OCI-LY1 (cell line): ENCODE results near the gene BPIFB4.

Source experiments
- CTCF ChIP-seq: fragments of 200-600 bp; sonication (generic), shearing (Covaris generic); IDR thresholded peaks from 2 replicates; pipeline ENCODE4 v1.5.1; 2017; ENCODE audit warnings: mild to moderate bottlenecking, antibody characterized with exemption, low read length, moderate library complexity, mixed read lengths
- EZH2 ChIP-seq: fragments of 200-600 bp; sonication (generic), shearing (Covaris generic); IDR thresholded peaks from 2 replicates; pipeline ENCODE4 v1.8.0; 2017; ENCODE audit warnings: borderline replicate concordance, mixed run types, mild to moderate bottlenecking, antibody characterized with exemption, low read length, moderate library complexity, mixed read lengths

DNA sequence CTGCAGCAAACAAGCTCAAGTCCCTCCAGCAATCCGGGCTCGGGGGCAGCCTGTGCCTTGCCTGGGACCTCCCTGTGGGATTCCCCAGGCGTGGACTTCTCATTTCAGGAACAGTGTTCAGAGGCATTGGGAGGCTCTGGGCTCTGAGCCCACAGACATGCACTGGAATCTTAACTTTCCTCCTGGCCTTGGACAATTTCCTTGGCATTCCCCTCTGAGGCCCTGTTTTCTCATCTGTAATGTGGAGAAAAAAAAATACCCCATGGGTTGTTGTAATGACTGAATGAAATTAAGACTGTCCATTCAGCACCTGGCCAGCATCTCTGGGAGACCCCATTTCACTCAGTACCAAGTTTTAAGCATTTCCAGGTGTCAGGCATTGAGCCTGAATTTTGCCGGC is 17.6 kb downstream of the BPIFB4 start:
- TF ChIP-seq CTCF (no peak), EZH2 (no peak)
